Dedifferentiated amniotic fluid mesenchymal stem cell (primary cell): ENCODE measurements around the gene PPP4R4.
"Not testable (repeated sequence)": the region's sequence is repeated elsewhere in the genome, so short reads cannot be mapped to it uniquely, and the experiment has no call there.

Experiments
- DNase-seq: peaks from one replicate; pipeline ENCODE4 v3.0.0-alpha.2; 2016; ENCODE audit errors: extremely low spot score

PPP4R4 gene

DNA sequence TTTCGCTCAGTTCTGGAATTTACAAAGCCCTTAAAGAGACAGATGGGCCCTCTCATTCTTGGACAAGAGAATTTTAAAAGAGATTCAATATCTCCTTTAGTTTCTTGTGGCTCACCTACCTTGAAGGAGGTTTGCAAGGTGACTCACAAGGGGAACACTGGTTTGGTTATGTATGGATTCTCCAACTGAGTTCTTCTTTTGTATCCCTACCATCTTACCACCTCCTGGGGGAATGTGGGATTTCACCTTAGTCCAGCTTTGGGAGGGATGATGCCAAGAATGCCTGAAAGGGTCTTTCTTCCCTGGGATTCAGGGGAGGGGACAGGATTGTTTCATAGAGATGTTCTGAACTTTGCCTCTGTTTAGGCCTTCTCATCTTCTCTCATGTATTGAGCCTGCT, 3.7 kb downstream of the PPP4R4 start:
- no peak for DNase-seq

DNA sequence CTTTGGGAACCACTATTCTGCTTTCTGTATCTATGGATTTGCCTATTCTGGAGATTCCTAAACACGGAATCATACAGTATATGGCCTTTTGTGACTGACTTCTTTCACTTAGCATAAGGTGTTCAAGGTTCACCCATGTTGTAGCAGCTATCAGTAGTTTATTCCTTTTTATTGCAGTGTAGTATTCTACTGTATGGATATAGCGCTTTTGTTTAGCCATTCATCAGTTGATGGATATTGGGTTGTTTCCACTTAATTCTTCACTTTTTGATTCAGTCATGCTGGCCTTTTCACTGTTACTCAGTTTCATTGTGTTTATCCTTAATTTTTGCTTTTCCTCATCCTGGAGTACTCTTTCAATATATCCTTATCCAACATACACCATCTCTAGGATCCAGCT, 5.1 kb downstream of the PPP4R4 start:
- DNase-seq, result no peak

DNA sequence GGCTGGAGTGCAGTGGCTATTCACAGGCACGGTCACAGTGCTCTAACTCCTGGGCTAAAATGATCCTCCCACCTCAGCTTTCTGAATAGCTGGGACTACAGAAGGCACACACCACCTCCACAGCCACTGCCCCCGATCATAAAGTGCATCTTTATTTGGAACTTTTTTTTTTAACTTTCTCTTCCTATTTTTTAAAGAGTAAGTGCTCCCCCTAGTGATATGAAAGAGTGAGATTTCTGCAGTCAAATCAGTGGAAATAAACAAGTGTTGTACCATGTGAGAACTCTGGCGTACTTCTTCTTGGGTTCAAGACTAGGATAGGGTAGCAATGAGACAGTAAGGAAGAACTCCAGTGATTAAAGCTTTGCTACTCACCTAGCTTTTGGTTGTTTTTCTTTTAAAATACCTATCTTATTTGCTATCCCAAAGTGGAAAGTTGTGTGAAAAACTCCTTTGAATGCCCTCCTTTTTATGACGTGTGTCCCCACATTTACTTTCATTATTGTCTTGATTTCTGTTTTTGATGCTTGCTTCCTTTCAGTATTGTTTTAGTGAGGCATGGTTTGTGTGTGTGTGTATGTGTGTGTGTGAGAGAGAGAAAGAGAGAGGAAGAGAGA, 6.6 kb downstream of the PPP4R4 start:
- peak; percentile 82 for DNase-seq

DNA sequence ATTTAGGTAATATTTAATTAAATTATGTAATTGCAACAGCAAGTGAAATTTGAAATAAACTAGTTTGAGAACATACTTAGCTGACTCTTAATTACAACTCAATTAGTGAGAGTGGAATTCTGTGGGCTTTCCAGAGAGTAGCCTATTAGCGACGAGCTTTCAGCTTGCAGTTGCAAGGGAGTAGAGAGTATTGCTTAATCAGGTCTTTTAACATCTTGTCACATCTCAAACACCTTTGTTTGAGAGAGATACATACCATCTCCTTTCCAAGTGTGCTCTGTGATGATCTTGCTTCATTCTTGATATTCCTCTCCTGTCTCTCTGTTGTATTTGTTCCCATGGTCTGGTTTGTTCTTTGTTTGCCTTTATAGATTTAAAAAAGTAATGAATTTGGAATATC, 7.7 kb downstream of the PPP4R4 start:
- no peak for DNase-seq

DNA sequence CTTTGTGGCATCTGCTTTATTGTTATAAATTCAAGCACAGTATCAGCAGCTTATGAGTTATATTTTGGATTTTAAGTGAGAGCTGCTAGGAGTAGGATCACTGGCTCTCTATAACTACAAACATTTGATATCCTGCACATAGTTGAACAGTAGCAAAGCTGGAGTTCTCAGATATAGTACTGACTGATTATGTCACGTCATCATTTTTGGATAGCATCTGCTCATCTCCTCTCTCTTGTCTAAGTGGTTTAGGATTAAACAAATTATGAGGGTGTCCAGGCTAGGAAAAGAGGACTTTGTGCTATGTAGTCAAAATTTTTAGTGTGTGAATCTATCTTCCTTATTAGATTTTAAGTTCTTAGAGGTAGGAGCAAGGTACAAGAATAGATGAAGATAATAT, 18.4 kb downstream of the PPP4R4 start:
- no peak for DNase-seq

DNA sequence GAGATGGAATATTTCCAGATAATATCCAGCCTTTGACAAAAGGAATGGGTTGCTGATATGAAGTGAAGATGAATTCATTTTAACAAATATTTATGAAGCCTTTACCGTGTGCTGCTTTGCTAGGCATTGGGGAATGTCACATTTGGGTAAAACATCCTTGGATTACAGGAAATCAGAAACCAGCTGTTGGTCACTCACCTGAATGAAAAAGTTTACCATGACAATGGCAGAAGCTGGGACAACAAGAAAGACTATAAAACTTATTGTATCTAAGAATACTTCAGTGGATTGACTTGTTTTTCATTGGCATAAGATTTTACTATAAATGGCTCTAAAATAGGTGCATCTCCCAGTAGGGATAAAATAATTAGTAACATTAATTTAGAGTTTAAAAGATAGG, 19.7 kb downstream of the PPP4R4 start:
- no peak for DNase-seq

DNA sequence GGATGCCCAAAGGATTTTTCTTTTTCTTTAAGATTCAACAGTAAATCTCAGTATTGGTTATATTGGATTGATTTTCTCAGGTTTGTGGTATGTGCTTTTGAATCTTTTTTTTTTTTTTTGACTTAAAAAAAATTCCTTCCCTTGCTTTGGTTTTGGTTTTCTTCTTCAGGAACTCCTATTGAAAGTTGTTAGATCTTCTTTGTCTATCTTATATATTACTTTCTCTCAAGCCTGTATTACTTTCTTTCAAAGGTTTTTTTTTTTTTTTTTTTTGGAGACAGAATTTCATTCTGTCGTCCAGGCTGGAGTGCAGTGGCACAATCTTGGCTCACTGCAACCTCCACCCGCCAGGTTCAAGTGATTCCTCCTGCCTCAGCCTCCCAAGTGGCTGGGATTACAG, 21.9 kb downstream of the PPP4R4 start:
- no peak for DNase-seq

DNA sequence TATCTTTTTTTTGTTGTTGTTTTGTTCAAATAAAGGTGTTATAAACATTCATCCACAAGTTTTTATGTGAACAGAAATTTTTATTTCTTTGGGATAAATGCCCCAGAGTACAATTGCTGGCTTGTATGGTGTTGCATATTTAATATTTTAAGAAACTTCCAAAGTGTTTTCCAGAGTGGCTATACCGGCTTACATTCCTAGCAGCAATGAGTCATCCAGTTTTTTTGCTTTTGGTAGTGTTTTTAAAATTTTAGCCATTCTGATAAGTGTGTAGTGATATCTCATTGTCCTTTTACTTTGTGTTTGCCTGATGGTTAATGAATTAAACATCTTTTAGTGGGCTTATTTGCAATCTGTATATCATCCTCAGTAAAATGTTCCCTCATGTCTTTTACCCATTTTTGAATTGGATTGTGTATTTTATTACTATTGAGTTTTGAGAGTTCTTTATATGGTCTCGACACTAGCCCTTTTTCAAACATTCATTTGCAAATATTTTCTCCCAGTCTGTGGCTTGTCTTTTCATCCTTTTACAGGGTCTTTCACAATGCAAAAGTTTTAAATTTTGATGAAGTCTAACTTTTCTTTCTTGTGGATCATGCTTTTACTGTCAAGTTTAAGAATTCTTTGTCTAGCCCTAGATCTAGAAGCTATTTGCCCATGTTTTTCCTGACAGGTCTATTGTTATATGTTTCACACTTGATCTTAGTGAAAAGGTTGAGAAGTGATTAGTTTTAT, 29.5 kb downstream of the PPP4R4 start:
- DNase-seq, result peak; percentile 19

DNA sequence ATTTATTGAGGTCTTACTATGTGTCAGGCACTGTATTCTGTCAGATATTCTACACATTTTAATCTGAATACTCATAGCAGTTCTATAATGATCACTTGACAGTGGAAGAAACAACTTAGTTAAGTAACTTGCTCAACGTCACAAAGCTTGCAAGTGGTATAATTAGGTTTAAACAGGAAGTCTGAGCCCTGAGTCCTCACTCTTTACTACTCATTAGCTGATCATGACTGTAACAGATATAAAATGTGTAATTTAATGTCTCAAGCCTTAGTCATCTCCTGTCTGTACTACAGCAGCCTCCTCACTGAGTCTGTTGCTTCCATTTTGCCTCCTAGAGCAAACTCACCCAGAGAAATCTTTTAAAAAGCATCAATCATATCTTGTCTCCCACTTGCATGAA, 38.9 kb downstream of the PPP4R4 start:
- no peak for DNase-seq

DNA sequence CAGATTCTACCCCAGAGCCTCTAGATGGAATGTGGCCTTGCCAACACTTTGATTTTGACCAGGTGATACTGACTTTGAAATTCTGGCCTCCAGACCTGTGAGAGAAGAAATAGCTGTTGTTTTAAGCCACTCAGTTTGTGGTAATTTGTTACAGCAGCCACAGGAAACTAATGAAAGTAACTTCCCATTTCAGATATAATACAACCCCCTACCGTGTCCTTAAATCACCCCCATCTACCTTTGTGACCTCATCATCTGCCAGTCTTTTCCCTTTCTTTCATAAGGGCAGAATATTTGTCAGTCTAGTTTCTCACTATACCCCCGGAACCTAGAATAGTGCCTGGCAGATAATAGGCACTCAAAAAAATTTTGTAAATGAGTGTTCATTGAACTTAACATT, 39.6 kb downstream of the PPP4R4 start:
- no peak for DNase-seq

DNA sequence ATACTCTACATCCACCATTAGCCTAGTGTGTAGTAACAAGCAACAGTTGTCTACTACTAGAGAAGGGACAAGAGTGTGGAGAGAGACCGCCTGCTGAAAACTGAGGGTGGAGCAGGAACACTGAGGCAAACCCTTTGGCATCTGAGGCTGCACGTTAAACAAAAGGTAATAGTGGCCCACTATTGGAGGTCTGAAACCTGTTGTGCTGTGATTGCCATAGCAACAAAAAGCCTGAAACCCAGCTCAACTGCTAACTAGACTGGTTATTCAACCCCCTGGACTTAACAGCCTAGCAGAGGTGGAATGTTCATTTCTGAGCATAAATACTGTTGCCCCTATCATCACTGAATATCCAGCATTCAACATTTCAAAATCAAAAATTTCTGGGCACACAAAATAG, 43.0 kb downstream of the PPP4R4 start:
- DNase-seq, result no peak

DNA sequence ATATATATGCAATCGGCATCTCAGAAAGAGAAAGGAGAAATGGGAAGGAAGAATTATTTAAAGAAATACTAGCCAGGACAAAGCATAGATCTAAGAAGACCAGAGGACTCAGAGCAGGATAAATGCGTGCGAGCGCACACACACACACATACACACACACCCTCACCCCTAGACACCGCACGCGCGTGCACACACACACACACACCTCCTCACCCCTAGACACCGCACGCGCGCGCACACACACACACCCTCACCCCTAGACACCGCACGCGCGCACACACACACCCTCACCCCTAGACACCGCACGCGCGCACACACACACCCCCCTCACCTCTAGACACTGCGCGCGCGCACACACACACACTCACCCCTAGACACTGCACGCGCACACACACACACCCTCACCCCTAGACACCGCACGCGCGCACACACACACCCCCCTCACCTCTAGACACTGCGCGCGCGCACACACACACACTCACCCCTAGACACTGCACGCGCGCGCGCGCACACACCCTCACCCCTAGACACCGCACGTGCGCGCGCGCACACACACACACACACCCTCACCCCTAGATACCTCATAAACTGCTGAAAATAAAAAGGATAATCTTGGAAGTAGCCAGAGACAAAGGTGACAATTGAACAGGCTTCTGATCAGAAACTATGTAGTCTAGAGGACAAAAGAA, 44.2 kb downstream of the PPP4R4 start:
- not testable (repeated sequence) for DNase-seq

DNA sequence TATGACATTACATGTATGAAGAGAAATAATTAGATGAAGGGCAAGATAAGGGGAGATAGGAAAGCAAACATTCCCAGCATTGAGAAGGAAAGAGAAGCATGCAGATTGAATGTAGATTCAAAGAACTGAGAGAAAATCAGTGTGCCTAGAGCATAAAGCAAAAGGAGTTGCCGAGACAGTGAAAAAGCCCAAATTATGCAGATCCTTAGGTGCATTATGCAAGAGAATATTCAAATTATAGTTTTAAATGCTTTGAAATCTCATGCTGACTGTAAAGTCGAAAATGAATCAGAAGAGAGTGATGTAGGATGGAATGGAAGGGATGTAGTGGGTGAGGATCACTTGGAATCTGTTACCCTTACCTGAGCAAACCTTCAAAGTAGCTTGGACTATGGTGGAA, 49.9 kb downstream of the PPP4R4 start:
- DNase-seq, result no peak

DNA sequence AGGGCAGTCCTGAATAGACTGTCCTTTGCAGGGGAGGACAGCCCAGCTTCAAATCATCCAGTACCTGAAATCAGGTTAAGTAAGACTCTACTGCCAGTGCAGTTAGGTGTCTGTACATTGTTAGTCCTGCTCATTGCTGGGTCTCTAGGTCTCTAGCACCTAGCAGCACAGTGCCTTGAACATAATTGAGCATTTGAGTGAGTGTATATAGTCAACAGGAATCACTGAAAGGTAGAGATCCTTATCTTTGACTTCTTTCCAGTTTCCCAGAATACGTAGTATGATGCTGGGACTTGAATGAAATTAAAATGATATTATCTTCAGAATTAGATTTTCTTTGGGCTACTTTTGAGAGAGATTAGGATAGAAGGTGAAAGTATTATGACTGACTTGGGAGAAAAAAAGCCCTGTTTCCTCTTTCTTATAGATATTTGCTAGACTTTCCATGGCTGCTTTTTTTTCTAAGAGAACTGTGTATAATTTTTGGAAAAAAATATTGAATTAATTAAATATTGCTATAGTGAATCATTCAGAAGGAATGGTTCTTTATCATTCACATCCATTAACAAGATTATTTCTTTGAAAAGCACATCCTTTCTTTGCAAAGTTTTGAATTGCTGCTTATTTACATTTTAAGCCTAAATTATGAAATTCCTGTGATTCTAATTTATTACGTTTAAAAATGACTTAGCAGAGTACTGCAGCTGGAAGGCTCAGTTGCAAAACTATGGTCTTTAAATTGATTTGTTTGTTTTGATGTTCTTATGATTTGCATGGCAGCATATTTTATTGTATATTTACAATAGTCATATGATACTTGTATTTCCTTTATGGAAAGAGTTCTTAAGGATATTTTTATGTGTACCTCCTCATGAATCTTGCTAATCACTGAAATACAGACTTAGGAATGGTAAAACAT, 51.6 kb downstream of the PPP4R4 start:
- no peak for DNase-seq

DNA sequence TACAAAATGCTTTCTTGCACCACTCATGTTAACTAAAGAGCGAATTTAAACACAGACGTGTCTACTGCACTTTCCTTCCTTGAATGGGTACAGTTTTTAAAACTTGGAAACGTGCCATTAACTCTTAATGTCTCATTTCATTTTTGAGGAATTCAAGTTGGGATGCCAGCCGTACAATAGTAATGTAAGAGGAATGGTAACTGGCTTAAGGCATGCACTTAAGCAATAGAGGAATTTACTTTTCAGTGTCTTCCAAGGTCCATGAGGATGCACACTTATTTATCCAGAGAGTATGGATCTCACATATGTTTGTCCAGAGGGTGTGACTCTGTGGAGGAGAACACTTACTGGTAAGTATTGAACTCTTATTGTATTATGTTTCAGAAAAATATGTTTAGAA, 52.9 kb downstream of the PPP4R4 start:
- peak; percentile 74 for DNase-seq

DNA sequence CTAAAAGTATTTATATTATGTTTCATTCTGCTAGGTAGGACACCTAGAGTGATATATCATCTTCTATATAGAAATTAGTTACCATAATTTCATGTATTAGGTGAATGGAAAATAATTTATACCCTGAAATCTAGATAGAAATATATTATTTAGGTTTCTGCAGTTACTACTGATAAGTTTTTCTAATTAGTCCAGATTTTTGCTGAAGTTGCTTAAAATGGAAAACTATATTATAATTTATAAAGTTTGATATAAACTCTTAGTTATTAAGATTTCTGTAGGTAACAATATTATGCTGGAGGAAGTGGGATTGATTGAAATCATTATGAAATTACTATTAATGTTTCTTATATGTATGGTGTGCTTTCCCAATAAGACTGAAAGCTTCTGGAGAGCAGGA, 62.9 kb downstream of the PPP4R4 start:
- no peak for DNase-seq

DNA sequence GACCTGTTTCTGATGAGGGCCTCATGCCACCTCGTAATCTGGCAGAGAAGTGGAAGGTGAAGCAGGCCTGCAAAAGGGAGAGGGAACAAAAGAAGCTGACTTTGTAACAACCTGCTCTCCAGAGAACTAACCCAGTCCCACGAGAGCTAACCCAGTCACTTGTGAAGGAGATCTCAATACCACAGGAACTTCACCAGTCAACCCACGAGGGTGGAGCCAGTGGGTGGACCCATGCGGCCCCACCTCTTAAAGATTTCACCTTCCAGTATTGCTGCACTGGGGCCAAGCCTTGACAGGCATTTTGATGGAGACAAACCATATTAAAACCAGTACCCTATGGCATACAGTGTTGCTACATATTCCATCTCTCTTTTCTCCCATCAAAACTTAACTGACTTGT, 63.9 kb downstream of the PPP4R4 start:
- no peak for DNase-seq

DNA sequence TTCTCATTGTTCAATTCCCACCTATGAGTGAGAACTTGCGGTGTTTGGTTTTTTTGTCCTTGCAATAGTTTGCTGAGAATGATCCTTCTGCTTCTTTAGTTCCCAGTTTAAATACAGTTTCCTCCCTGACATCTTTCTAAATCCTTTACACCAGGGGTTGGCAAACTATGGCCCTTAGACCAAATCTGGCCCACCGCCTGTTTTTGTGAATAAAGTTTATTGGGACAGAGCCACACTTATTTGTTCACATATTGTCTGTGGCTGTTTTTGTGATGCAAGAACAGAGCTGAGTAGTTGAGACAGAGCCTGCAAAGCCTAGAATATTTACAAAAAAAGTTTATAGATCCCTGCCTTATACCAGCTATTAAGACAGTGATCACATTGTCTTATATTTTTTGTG, 65.3 kb downstream of the PPP4R4 start:
- no peak for DNase-seq

DNA sequence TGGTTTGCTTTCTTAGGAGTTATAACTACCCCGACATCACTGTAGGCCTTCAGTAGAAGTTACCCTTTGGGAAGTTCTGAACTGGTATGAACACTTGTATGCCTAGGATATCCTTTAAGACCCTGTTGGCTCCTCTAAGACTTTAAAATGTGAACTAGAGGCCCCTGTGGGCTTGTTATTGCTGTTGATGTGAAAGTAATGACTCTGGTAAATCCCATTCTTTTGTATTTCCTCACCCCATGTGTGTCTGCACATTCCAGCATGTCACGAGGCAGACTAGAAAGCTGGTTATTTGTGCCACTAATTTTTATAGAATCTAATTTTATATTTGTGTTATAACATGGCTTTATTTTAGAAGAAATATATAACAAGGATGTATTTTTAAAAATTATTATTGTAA, 70.1 kb downstream of the PPP4R4 start:
- DNase-seq, result no peak

DNA sequence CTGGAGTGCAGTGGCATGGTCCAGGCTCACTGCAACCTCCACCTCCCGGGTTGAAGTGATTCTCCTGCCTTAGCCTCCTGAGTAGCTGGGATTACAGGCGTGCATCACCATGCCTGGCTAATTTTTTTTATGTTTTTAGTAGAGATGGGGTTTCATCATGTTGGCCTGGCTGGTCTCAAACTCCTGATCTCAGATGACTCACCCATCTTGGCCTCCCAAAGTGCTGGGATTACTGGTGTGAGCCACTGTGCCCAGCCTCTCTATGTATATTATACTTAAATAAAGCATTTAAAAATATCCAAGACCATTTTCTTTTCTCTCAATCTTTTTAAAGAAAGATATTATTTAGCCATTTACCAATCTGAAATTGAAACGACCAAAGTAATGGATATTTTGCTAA, 90.1 kb downstream of the PPP4R4 start:
- not testable (repeated sequence) for DNase-seq

DNA sequence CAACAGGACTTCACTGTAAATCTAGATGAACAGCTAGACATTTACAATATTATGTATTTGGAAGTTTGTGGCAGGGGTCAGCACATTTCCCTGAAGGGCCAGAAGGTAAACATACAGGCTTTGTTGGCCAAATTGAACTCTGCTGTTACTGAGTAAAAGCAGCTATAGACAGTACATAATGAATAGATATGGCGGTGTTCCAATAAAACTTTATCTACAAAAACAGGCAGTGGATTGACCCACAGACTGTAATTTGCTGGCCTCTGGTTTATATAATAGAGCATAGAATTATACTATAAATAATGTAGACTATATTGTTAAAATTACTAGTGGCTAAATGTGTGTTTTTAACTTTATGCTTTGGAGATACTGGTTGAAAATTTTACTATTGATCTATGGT, 93.2 kb downstream of the PPP4R4 start:
- DNase-seq, result no peak

DNA sequence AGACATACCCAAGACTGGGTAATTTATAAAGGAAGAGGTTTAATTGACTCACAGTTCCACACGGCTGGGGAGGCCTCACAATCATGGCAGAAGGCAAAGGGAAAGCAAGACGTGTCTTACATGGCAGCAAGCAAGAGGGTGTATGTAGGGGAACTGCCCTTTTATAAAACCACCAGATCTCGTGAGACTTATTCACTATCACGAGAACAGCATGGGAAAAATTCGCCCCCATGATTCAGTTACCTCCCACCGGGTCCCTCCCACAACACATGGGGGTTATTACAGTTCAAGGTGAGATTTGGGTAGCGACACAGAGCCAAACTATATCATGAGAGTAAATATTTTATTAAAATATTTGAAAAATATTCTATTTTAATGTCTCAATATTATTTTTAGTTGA, 94.5 kb downstream of the PPP4R4 start:
- not testable (repeated sequence) for DNase-seq
